GM23248 (cell line): Measurements from ENCODE around the gene SERTAD2. TPM values are rescaled to one million over a fixed set of nuclear protein-coding genes. Genes with fewer than 3 reads are reported as not detected.

ENCODE experiments used
- DNase-seq: peaks from one replicate; pipeline ENCODE4 v3.0.0-alpha.2; 2015
- H2AFZ ChIP-seq: fragments of 200-600 bp; sonication (generic); 2 replicates; pipeline ENCODE4 v1.6.1; 2016; ENCODE audit warnings: antibody characterized with exemption
- H3F3A ChIP-seq: fragments of 200-600 bp; sonication (generic); 2 replicates; pipeline ENCODE4 v1.6.1; 2016; ENCODE audit warnings: mild to moderate bottlenecking, antibody characterized with exemption, mixed run types; ENCODE audit not compliant: insufficient read depth
- H3K27ac ChIP-seq: fragments of 200-600 bp; sonication (generic); 2 replicates; pipeline ENCODE4 v1.5.1; 2016; ENCODE audit warnings: mild to moderate bottlenecking
- H3K27me3 ChIP-seq: fragments of 200-600 bp; sonication (generic); replicated peaks from 2 replicates; pipeline ENCODE4 v1.6.1; 2016; ENCODE audit warnings: mild to moderate bottlenecking; ENCODE audit not compliant: insufficient read depth
- H3K36me3 ChIP-seq: fragments of 200-600 bp; sonication (generic); 2 replicates; pipeline ENCODE4 v1.6.1; 2016; ENCODE audit warnings: low read depth, mild to moderate bottlenecking
- H3K4me1 ChIP-seq: fragments of 200-600 bp; sonication (generic); 2 replicates; pipeline ENCODE4 v1.6.1; 2016; ENCODE audit warnings: mild to moderate bottlenecking; ENCODE audit not compliant: insufficient read depth
- H3K4me2 ChIP-seq: fragments of 200-600 bp; sonication (generic); one replicate; pipeline ENCODE4 v1.6.1; 2016; ENCODE audit warnings: mild to moderate bottlenecking; ENCODE audit not compliant: unreplicated experiment
- H3K4me3 ChIP-seq: fragments of 200-600 bp; sonication (generic); 2 replicates; pipeline ENCODE4 v1.5.1; 2016; ENCODE audit warnings: mild to moderate bottlenecking
- H3K79me2 ChIP-seq: fragments of 200-600 bp; sonication (generic); 2 replicates; pipeline ENCODE4 v1.6.1; 2016; ENCODE audit warnings: mild to moderate bottlenecking; ENCODE audit not compliant: insufficient read depth
- H3K9ac ChIP-seq: fragments of 200-600 bp; sonication (generic); 2 replicates; pipeline ENCODE4 v1.6.1; 2016; ENCODE audit warnings: mild to moderate bottlenecking
- H3K9me2 ChIP-seq: fragments of 200-600 bp; sonication (generic); 2 replicates; pipeline ENCODE4 v1.6.1; 2016; ENCODE audit warnings: mixed run types, mild to moderate bottlenecking, moderate library complexity; ENCODE audit not compliant: insufficient read depth
- H3K9me3 ChIP-seq: fragments of 200-600 bp; sonication (generic); one replicate; pipeline ENCODE4 v1.6.1; 2017; ENCODE audit warnings: low read depth
- H4K20me1 ChIP-seq: fragments of 200-600 bp; sonication (generic); 2 replicates; pipeline ENCODE4 v1.6.0; 2016; ENCODE audit not compliant: insufficient read depth
- EZH2 ChIP-seq: fragments of 200-600 bp; sonication (generic); IDR thresholded peaks from 2 replicates; pipeline ENCODE4 v1.6.1; 2018; ENCODE audit warnings: antibody characterized with exemption, mild to moderate bottlenecking; ENCODE audit not compliant: insufficient read depth, poor library complexity, severe bottlenecking
- EZH2phosphoT487 ChIP-seq: fragments of 200-600 bp; sonication (generic); IDR thresholded peaks from 2 replicates; pipeline ENCODE4 v1.6.1; 2018; ENCODE audit warnings: antibody characterized with exemption, moderate library complexity, mild to moderate bottlenecking, low read depth; ENCODE audit not compliant: insufficient read depth
- WGBS, 2 experiments: methylation state at CpG; one replicate each; pipeline ENCODE4 v1.1.6; 2015 to 2017; ENCODE audit warnings: low lambda C conversion rate in 2 of 2, low coverage in 1 of 2; ENCODE audit errors: missing lambda C conversion rate in 2 of 2; 5-methylcytosine and 5-hydroxymethylcytosine counted together
- in situ Hi-C: fragments of 300-500 bp; cut with MboI; formaldehyde crosslinking; loops from 2 replicates; pipeline ENCODE4 v1.15.0; 2020
- polyA plus RNA-seq: library from polyadenylated mRNA; unstranded; fragments of >200 nt; fragmentation: Nextera tagmentation; extraction: Ambion mirVana; gene quantifications from 2 replicates; pipeline ENCODE4 v1.2.1, GENCODE V29; 2016
- total RNA-seq: library from RNA; depleted of rRNA; stranded (reverse); fragments of >200 nt; shearing (Covaris generic); gene quantifications from 2 replicates; pipeline ENCODE4 v1.2.3, GENCODE V29; 2014

The SERTAD2 gene
- total and polyA plus RNA-seq, 2 experiments from 2014 or later: 21.0 to 30.0 TPM

GRCh38 chr2:64677530-64677929 is 23.8 kb upstream of the SERTAD2 start:
- Histone ChIP-seq H3K4me1 (peaks cover 15% of the 10 kb centered on the region), H4K20me1 (no peaks in the 10 kb centered on the region), H3K79me2 (peaks cover 19% of the 10 kb centered on the region), H3K27me3 (no peaks in the 10 kb centered on the region), H2AFZ (no peak overlapping the region), H3K9ac (no peak overlapping the region), H3K9me2 (no peaks in the 10 kb centered on the region), H3K4me3 (no peak overlapping the region), H3K4me2 (no peak overlapping the region), H3K36me3 (no peaks in the 10 kb centered on the region), H3K9me3 (no peaks in the 10 kb centered on the region), H3F3A (peaks cover 20% of the 10 kb centered on the region), H3K27ac (no peak overlapping the region)
- no peak for DNase-seq
- in situ Hi-C loops: no loop called here
- 94 to 100% methylated on average over 3 of the region's 3 CpGs for WGBS, 2 experiments
- TF ChIP-seq EZH2 (no peak), EZH2phosphoT487 (no peak)

GRCh38 chr2:64675860-64676259 is 22.1 kb upstream of the SERTAD2 start:
- Histone ChIP-seq H3K9me3 (no peaks in the 10 kb centered on the region), H3K9ac (no peak overlapping the region), H3F3A (peaks cover 20% of the 10 kb centered on the region), H3K36me3 (no peaks in the 10 kb centered on the region), H3K79me2 (peaks cover 16% of the 10 kb centered on the region; the same call in 1 of the 2 replicates), H3K27me3 (no peaks in the 10 kb centered on the region), H3K4me3 (no peak overlapping the region), H3K9me2 (no peaks in the 10 kb centered on the region), H3K4me2 (no peak overlapping the region), H2AFZ (no peak overlapping the region), H3K27ac (peak overlapping the region; percentile 4; the same call in 1 of the 2 replicates), H3K4me1 (peaks cover 15% of the 10 kb centered on the region), H4K20me1 (no peaks in the 10 kb centered on the region)
- TF ChIP-seq EZH2: no peak
- TF ChIP-seq EZH2phosphoT487: no peak
- peak; percentile 71 for DNase-seq
- in situ Hi-C loops: no loop called here
- WGBS, 2 experiments: 42 to 47% methylated on average over 5 of the region's 5 CpGs

- Histone ChIP-seq H3K79me2 (peaks cover 13% of the 10 kb centered on the region), H4K20me1 (no peaks in the 10 kb centered on the region), H3K27ac (no peak overlapping the region), H2AFZ (no peak overlapping the region), H3K9me3 (no peaks in the 10 kb centered on the region), H3K9ac (no peak overlapping the region), H3K4me2 (no peak overlapping the region), H3K4me3 (no peak overlapping the region), H3K9me2 (peaks cover 7% of the 10 kb centered on the region; the same call in 1 of the 2 replicates), H3K27me3 (no peaks in the 10 kb centered on the region), H3K36me3 (no peaks in the 10 kb centered on the region), H3F3A (peaks cover 20% of the 10 kb centered on the region), H3K4me1 (peaks cover 12% of the 10 kb centered on the region)
- DNase-seq: no peak
- TF ChIP-seq EZH2 (no peak), EZH2phosphoT487 (no peak)
- in situ Hi-C loops: no loop called here
- 73 to 85% methylated on average over 2 of the region's 2 CpGs for WGBS, 2 experiments
Observed at GRCh38 chr2:64672708-64673107, 19.0 kb upstream of the SERTAD2 start.

- no peak for DNase-seq
- Histone ChIP-seq H4K20me1 (no peaks in the 10 kb centered on the region), H3K9me2 (peaks cover 7% of the 10 kb centered on the region; the same call in 1 of the 2 replicates), H3K9me3 (no peaks in the 10 kb centered on the region), H3K4me2 (no peak overlapping the region), H3K27me3 (no peaks in the 10 kb centered on the region), H3K4me1 (peaks cover 3% of the 10 kb centered on the region; the same call in 1 of the 2 replicates), H3K27ac (no peak overlapping the region), H3K79me2 (peaks cover 8% of the 10 kb centered on the region; the same call in 1 of the 2 replicates), H3K4me3 (no peak overlapping the region), H3K36me3 (no peaks in the 10 kb centered on the region), H3K9ac (no peak overlapping the region), H3F3A (peaks cover 1% of the 10 kb centered on the region; the same call in 1 of the 2 replicates), H2AFZ (no peak overlapping the region)
- TF ChIP-seq EZH2 (no peak), EZH2phosphoT487 (no peak)
- in situ Hi-C loops: no loop called here
Observed at GRCh38 chr2:64670047-64670446, 16.3 kb upstream of the SERTAD2 start.

- Histone ChIP-seq H3K27me3 (no peaks in the 10 kb centered on the region), H3K4me1 (no peaks in the 10 kb centered on the region), H3K79me2 (peaks cover 8% of the 10 kb centered on the region; the same call in 1 of the 2 replicates), H3F3A (no peaks in the 10 kb centered on the region), H3K9ac (no peak overlapping the region), H3K4me3 (no peak overlapping the region), H3K4me2 (no peak overlapping the region), H2AFZ (no peak overlapping the region), H3K36me3 (no peaks in the 10 kb centered on the region), H4K20me1 (no peaks in the 10 kb centered on the region), H3K9me2 (peaks cover 7% of the 10 kb centered on the region; the same call in 1 of the 2 replicates), H3K9me3 (no peaks in the 10 kb centered on the region), H3K27ac (no peak overlapping the region)
- TF ChIP-seq EZH2phosphoT487: no peak
- no peak for TF ChIP-seq EZH2
- no peak for DNase-seq
- in situ Hi-C loops: no loop called here
- WGBS, 2 experiments: 98% methylated on average over 2 of the region's 2 CpGs
Observed at GRCh38 chr2:64669288-64669687, 15.6 kb upstream of the SERTAD2 start.
